HL-60 (cell line): ENCODE measurements around the gene SUSD4.

ENCODE experiments used
- DNase-seq, 2 experiments: peaks; one replicate each; pipeline ENCODE4 v3.0.0-alpha.2; 2010 to 2020; ENCODE audit warnings: low read depth in 1 of 2, low spot score in 1 of 2
- H3K27ac ChIP-seq: fragments of 250-450 bp; sonication (Bioruptor Pico); replicated peaks from 2 replicates; pipeline ENCODE4 v1.5.1; 2020; ENCODE audit warnings: mild to moderate bottlenecking, moderate library complexity
- H3K27me3 ChIP-seq: fragments of 250-450 bp; sonication (Bioruptor Pico); 2 replicates; pipeline ENCODE4 v1.5.1; 2021; ENCODE audit warnings: mild to moderate bottlenecking, moderate library complexity; ENCODE audit not compliant: insufficient read depth, poor library complexity, severe bottlenecking
- H3K4me3 ChIP-seq: replicated peaks from 2 replicates; pipeline ENCODE4 v1.5.1; 2011; ENCODE audit warnings: mild to moderate bottlenecking, control low read depth, low read length; ENCODE audit not compliant: insufficient read depth
- CTCF ChIP-seq: IDR thresholded peaks from one replicate; pipeline ENCODE4 v1.5.1; 2011; ENCODE audit warnings: low read length, control low read depth, inconsistent platforms; ENCODE audit not compliant: insufficient read depth
- GABPA ChIP-seq: IDR thresholded peaks from 2 replicates; pipeline ENCODE4 v1.6.1; 2012; ENCODE audit warnings: low read depth
- POLR2AphosphoS5 ChIP-seq: IDR thresholded peaks from 2 replicates; pipeline ENCODE4 v1.6.1; 2012; ENCODE audit warnings: low read depth
- SPI1 ChIP-seq: IDR thresholded peaks from 2 replicates; pipeline ENCODE4 v1.6.1; 2012; ENCODE audit warnings: low read depth, mild to moderate bottlenecking, borderline replicate concordance
- TF ChIP-seq, protein P1 (sequence below): IDR thresholded peaks from 2 replicates; pipeline ENCODE4 v1.6.1; 2012; ENCODE audit warnings: low read depth; ENCODE audit not compliant: insufficient replicate concordance

Gene SUSD4

DNA sequence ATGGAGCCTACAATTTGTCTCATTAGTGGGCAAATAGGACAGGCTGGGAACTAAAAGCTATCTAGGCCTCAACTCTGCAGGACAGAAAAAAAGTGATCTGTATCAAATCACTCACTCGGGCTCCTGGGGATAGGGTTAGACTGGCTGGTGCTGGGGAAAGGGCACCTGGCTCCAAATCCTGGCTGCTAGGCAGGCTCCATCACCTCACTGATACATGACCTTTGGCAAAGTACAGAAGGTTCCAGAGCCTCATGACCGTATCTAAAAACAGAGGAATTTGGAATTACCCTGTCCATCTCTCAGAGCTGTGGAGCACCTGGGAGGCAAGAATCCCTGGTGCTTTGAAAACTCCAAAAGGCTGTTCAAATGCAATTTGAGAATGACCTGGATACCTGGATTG is 51.7 kb downstream of the SUSD4 start:
- no peak overlapping the region for H3K27ac ChIP-seq
- TF ChIP-seq SPI1 (no peak), GABPA (no peak), POLR2AphosphoS5 (no peak)
- TF ChIP-seq, protein P1, sequence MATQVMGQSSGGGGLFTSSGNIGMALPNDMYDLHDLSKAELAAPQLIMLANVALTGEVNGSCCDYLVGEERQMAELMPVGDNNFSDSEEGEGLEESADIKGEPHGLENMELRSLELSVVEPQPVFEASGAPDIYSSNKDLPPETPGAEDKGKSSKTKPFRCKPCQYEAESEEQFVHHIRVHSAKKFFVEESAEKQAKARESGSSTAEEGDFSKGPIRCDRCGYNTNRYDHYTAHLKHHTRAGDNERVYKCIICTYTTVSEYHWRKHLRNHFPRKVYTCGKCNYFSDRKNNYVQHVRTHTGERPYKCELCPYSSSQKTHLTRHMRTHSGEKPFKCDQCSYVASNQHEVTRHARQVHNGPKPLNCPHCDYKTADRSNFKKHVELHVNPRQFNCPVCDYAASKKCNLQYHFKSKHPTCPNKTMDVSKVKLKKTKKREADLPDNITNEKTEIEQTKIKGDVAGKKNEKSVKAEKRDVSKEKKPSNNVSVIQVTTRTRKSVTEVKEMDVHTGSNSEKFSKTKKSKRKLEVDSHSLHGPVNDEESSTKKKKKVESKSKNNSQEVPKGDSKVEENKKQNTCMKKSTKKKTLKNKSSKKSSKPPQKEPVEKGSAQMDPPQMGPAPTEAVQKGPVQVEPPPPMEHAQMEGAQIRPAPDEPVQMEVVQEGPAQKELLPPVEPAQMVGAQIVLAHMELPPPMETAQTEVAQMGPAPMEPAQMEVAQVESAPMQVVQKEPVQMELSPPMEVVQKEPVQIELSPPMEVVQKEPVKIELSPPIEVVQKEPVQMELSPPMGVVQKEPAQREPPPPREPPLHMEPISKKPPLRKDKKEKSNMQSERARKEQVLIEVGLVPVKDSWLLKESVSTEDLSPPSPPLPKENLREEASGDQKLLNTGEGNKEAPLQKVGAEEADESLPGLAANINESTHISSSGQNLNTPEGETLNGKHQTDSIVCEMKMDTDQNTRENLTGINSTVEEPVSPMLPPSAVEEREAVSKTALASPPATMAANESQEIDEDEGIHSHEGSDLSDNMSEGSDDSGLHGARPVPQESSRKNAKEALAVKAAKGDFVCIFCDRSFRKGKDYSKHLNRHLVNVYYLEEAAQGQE: no peak
- H3K27me3 ChIP-seq: no peaks in the 10 kb centered on the region
- no peak overlapping the region for H3K4me3 ChIP-seq
- DNase-seq: no peak

GRCh38 chr1:223311826-223312225 is 52.1 kb downstream of the SUSD4 start:
- TF ChIP-seq CTCF (no peak), POLR2AphosphoS5 (no peak), SPI1 (no peak), GABPA (no peak)
- TF ChIP-seq, protein P1: no peak
- no peak overlapping the region for H3K27ac ChIP-seq
- no peak for DNase-seq
- H3K27me3 ChIP-seq: no peaks in the 10 kb centered on the region
- no peak overlapping the region for H3K4me3 ChIP-seq

DNA sequence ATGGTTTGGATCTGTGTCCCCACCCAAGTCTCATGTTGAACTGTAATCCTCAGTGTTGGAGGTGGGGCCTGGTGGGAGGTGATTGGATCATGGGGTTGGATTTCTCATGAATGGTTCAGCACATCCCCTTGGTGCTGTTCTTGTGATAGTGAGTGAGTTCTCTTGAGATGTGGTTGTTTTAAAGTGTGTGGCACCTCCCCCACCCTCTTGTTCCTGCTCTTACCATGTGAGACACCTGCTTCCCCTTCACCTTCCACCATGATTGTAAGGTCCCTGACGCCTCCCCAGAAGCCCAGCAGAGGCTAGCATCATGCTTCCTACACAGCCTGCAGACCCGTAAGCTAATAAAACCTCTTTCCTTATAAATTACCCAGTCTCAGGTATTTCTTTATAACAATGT is 55.8 kb downstream of the SUSD4 start:
- Histone ChIP-seq H3K27me3 (peaks cover 2% of the 10 kb centered on the region), H3K27ac (no peak overlapping the region), H3K4me3 (no peak overlapping the region)
- TF ChIP-seq GABPA: no peak
- no peak for TF ChIP-seq POLR2AphosphoS5
- no peak for TF ChIP-seq CTCF
- TF ChIP-seq, protein P1: no peak
- no peak for TF ChIP-seq SPI1
- DNase-seq: no peak

DNA sequence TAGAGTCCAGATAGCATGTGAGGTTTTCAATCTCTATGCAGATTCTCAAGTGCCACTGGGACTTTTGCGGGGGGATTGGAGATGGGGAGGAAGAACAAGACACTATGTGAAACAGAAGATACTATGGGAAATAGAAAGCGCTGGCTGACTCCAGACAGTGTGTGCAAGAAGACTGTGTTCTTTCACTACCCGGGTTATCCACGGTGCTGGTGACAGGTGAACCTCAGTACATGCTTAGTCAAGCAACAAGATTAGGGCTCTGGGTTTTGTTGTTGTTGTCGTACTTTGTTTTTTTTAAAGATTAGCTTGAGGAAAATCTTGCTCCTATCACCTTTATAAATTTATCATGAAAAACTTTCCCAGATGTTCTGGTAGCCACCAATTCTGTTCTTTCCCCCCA is 56.4 kb downstream of the SUSD4 start:
- no peak overlapping the region for H3K4me3 ChIP-seq
- H3K27me3 ChIP-seq: peaks cover 2% of the 10 kb centered on the region
- TF ChIP-seq GABPA (no peak), POLR2AphosphoS5 (no peak), SPI1 (no peak), CTCF (no peak)
- TF ChIP-seq, protein P1: no peak
- no peak for DNase-seq
- no peak overlapping the region for H3K27ac ChIP-seq
